Stomach (tissue), 4 donors: ENCODE results near the gene TBX3.

Experiments
- CTCF ChIP-seq, 7 experiments: fragments of 450-650 bp in 4 of 7; fragments of 200-600 bp in 3 of 7; sonication (generic) in 3 of 7; IDR thresholded peaks; one replicate each; pipeline ENCODE4 v1.5.1; 2016 to 2019; ENCODE audit warnings: antibody characterized with exemption in 7 of 7, control low read depth in 2 of 7, mild to moderate bottlenecking in 1 of 7
- POLR2A ChIP-seq, 4 donors: fragments of 450-650 bp; IDR thresholded peaks; one replicate each; pipeline ENCODE4 v1.6.1; 2016; ENCODE audit warnings: antibody characterized with exemption in 4 of 4, control low read depth in 2 of 4, mild to moderate bottlenecking in 1 of 4, moderate library complexity in 1 of 4

DNA sequence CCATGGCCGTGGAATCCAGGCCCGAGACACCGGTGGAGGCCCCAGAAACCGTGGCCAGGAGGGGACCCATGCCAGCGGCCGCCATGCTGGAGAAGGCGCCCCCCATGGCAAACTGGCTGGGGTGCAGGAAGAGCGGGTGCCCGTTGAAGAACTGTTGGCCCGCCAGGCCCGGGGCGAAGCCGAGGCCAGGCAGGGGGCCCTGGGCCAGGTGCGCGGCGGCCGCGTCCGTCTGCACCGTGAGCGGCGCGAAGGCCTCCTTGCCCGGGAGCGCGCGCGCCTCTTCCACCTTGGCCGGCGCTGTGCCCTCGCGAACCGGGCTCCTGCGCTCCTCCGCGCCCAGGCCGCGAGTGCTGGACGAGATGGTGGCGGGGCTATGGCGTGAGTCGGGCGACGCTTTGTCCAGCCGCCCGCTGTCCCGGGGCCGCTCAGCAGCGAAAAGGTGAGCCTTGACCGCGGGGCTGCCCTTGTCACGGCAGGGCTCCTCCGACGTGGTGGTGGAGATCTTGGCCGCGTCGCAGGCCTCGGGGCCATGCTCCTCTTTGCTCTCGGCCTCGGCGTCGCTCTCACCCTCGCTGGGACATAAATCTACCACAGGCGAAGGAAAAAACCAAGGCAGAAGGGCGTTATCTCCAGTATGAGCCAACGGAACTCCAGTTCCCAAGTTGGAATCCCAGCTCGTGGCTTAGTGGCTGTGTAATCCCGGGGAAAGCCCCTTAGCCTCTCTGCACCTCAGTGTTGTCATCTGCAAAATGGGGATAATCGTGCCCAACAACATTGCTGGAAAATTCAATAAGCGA lies 9.5 kb downstream of the TBX3 start:
- TF ChIP-seq CTCF (IDR thresholded peaks at IDR 0.05) (no peak), POLR2A (IDR thresholded peaks at IDR 0.05) (no peak)
